ENCODE measurements around the gene TMEM232.

Gene TMEM232

GRCh38 chr5:110514030-110514429 is 212.4 kb downstream of the TMEM232 start:
- DNase-seq (ENCODE audit: low spot score) = no peak

- no peak for DNase-seq (ENCODE audit: low spot score)
Measured at GRCh38 chr5:110512266-110512665, 214.2 kb downstream of the TMEM232 start.

- DNase-seq (ENCODE audit: low spot score) = no peak
Measured at GRCh38 chr5:110510146-110510545, 216.3 kb downstream of the TMEM232 start.

- no peak for DNase-seq (ENCODE audit: low spot score)
Measured at GRCh38 chr5:110507972-110508371, 218.5 kb downstream of the TMEM232 start.

GRCh38 chr5:110506378-110506777 is 220.1 kb downstream of the TMEM232 start:
- DNase-seq (ENCODE audit: low spot score) = no peak

GRCh38 chr5:110496276-110496675 is 230.2 kb downstream of the TMEM232 start:
- no peak for DNase-seq (ENCODE audit: low spot score)

- DNase-seq (ENCODE audit: low spot score) = no peak
Measured at GRCh38 chr5:110492446-110492845, 234.0 kb downstream of the TMEM232 start.

- DNase-seq (ENCODE audit: low spot score) = no peak
Measured at GRCh38 chr5:110478895-110479294, 247.6 kb downstream of the TMEM232 start.

GRCh38 chr5:110477911-110478310 is 248.6 kb downstream of the TMEM232 start:
- DNase-seq (ENCODE audit: low spot score) = no peak

GRCh38 chr5:110476164-110476563 is 250.3 kb downstream of the TMEM232 start:
- DNase-seq (ENCODE audit: low spot score) = no peak

GRCh38 chr5:110475529-110475928 is 250.9 kb downstream of the TMEM232 start:
- no peak for DNase-seq (ENCODE audit: low spot score)

- no peak for DNase-seq (ENCODE audit: low spot score)
Measured at GRCh38 chr5:110469486-110469885, 257.0 kb downstream of the TMEM232 start.

- no peak for DNase-seq (ENCODE audit: low spot score)
Measured at GRCh38 chr5:110463106-110463505, 263.4 kb downstream of the TMEM232 start.

- DNase-seq (ENCODE audit: low spot score) = no peak
Measured at GRCh38 chr5:110460837-110461236, 265.6 kb downstream of the TMEM232 start.

GRCh38 chr5:110458313-110458712 is 268.2 kb downstream of the TMEM232 start:
- no peak for DNase-seq (ENCODE audit: low spot score)

GRCh38 chr5:110442856-110443255 is 283.6 kb downstream of the TMEM232 start:
- no peak for DNase-seq (ENCODE audit: low spot score)

GRCh38 chr5:110441035-110441434 is 285.4 kb downstream of the TMEM232 start:
- DNase-seq (ENCODE audit: low spot score) = no peak

GRCh38 chr5:110440058-110440457 is 286.4 kb downstream of the TMEM232 start:
- no peak for DNase-seq (ENCODE audit: low spot score)

GRCh38 chr5:110439296-110439695 is 287.2 kb downstream of the TMEM232 start:
- no peak for DNase-seq (ENCODE audit: low spot score)

GRCh38 chr5:110435207-110435606 is 291.3 kb downstream of the TMEM232 start:
- DNase-seq (ENCODE audit: low spot score) = no peak

GRCh38 chr5:110431603-110432002 is 294.9 kb downstream of the TMEM232 start:
- no peak for DNase-seq (ENCODE audit: low spot score)

GRCh38 chr5:110414360-110414759 is 312.1 kb downstream of the TMEM232 start:
- DNase-seq (ENCODE audit: low spot score) = no peak

- no peak for DNase-seq (ENCODE audit: low spot score)
Measured at GRCh38 chr5:110413856-110414255, 312.6 kb downstream of the TMEM232 start.

- DNase-seq (ENCODE audit: low spot score) = no peak
Measured at GRCh38 chr5:110409571-110409970, 316.9 kb downstream of the TMEM232 start.

GRCh38 chr5:110402562-110402961 is 323.9 kb downstream of the TMEM232 start:
- no peak for DNase-seq (ENCODE audit: low spot score)

Measured in hematopoietic multipotent progenitor cell treated with erythropoietin and hydrocortisone succinate and interleukin-3 and kit ligand, for 15 days (in vitro differentiated cells).